ENCODE measurements around the gene RAB4B.
A peak's percentile ranks its signal among the peaks of the same experiment; 100 is the strongest.

RAB4B gene

DNA sequence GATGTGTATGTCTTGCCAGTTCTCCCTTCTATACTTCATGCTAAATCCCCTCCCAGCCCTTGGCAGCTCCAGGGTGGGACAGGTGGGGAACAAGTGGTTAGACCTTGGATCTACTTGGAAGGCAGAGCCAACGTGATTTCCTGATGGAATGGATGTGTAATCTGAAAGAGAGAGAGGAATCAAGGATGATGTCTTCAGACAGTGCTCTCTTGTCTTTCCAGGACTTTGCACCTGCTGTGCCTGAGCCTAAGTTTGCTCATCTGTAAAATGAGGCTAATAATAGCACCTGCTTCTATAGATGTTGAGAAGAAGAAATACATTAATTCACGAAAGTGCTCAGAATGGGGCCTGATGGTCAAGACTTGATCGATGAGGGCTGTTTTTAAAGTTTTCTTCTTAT is 13.9 kb downstream of the RAB4B start:
- ChIA-PET POLR2A (interaction anchor here (1.7 kb wide), 1 partner anchor 14 kb away, joined by 5 read pairs; the partner anchor contains the start of gene RAB4B), CTCF (no interaction called here)
- TF ChIP-seq SP1 (IDR thresholded peaks at IDR 0.05) (no peak), HDGF (IDR thresholded peaks at IDR 0.05; ENCODE audit: borderline replicate concordance) (no peak), FOXA1 (IDR thresholded peaks at IDR 0.05) (no peak), ARNT (IDR thresholded peaks at IDR 0.05) (no peak), L3MBTL2 (conservative IDR thresholded peaks at IDR 0.05) (no peak), ELF4 (IDR thresholded peaks at IDR 0.05) (no peak), FOXK2 (IDR thresholded peaks at IDR 0.05) (no peak), LEF1 (IDR thresholded peaks at IDR 0.05; ENCODE audit: borderline replicate concordance) (no peak), TARDBP (IDR thresholded peaks at IDR 0.05) (no peak), CTBP1 (IDR thresholded peaks at IDR 0.05; ENCODE audit: borderline replicate concordance) (no peak), FOXM1 (IDR thresholded peaks at IDR 0.05; ENCODE audit: borderline replicate concordance) (no peak), SUZ12 (IDR thresholded peaks at IDR 0.05) (no peak), NFRKB (IDR thresholded peaks at IDR 0.05) (no peak), BHLHE40 (IDR thresholded peaks at IDR 0.05; ENCODE audit: borderline replicate concordance) (no peak), ZNF384 (IDR thresholded peaks at IDR 0.05) (no peak)
- TF ChIP-seq, protein P1, sequence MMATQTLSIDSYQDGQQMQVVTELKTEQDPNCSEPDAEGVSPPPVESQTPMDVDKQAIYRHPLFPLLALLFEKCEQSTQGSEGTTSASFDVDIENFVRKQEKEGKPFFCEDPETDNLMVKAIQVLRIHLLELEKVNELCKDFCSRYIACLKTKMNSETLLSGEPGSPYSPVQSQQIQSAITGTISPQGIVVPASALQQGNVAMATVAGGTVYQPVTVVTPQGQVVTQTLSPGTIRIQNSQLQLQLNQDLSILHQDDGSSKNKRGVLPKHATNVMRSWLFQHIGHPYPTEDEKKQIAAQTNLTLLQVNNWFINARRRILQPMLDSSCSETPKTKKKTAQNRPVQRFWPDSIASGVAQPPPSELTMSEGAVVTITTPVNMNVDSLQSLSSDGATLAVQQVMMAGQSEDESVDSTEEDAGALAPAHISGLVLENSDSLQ (IDR thresholded peaks at IDR 0.05), result no peak

DNA sequence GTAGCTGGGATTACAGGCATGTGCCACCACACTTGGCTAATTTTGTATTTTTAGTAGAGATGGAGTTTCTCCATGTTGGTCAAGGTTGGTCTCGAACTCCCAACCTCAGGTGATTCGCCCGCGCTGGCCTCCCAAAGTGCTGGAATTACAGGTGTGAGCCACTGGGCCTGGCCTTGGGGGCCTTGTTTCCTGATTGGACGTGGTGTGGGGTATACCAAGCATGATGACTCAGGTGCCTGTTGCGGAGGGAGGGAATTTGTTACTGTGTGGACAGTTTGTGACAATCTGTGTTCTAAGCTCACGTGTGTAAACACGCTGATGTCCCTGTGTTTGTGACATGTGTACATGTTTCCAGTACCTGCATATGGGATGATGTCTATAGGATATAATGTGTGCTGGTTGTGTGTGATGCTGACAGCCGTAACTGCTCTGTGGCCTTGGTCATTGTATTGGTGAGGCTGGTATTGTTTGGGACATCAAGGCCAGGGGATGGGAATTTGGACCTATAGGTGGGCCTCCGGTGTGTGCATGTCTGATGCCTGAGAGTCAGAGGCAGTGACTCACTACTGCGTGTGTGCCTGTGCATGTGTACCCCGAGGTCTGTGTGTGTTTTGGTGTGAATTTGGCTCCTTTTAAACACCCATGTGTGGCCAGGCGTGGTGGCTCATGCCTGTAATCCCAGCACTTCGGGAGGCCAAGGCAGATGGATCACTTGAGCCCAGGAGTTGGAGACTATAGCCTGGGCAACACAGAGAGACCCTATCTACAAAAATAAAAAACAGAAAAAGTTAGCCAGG is 19.3 kb downstream of the RAB4B start:
- ChIA-PET POLR2A (interaction anchor here (1.0 to 5.2 kb wide), 6 partner anchors 10 to 152 kb away, joined by 3 to 32 read pairs (median 4); partner anchors contain the start of genes ACTMAP, RAB4B and SNRPA), CTCF (interaction anchor here (0.6 to 1.8 kb wide), 3 partner anchors 20 to 189 kb away, joined by 3 to 17 read pairs (median 3); partner anchors contain the start of gene RAB4B)
- no peak for TF ChIP-seq HDGF (IDR thresholded peaks at IDR 0.05; ENCODE audit: borderline replicate concordance)
- TF ChIP-seq TARDBP (IDR thresholded peaks at IDR 0.05), result no peak
- TF ChIP-seq SUZ12 (IDR thresholded peaks at IDR 0.05), result no peak
- TF ChIP-seq, protein P1 (IDR thresholded peaks at IDR 0.05), result no peak
- TF ChIP-seq SP1 (IDR thresholded peaks at IDR 0.05), result no peak
- TF ChIP-seq NFRKB (IDR thresholded peaks at IDR 0.05), result no peak
- TF ChIP-seq BHLHE40 (IDR thresholded peaks at IDR 0.05; ENCODE audit: borderline replicate concordance), result no peak
- no peak for TF ChIP-seq FOXM1 (IDR thresholded peaks at IDR 0.05; ENCODE audit: borderline replicate concordance)
- TF ChIP-seq ELF4 (IDR thresholded peaks at IDR 0.05), result no peak
- TF ChIP-seq CTBP1 (IDR thresholded peaks at IDR 0.05; ENCODE audit: borderline replicate concordance), result no peak
- no peak for TF ChIP-seq FOXK2 (IDR thresholded peaks at IDR 0.05)
- no peak for TF ChIP-seq ZNF384 (IDR thresholded peaks at IDR 0.05)
- no peak for TF ChIP-seq L3MBTL2 (conservative IDR thresholded peaks at IDR 0.05)

More for the DNA sequence above, 13.9 kb downstream of the RAB4B start:
- DNase-seq (ENCODE audit: extremely low spot score), result no peak

DNA sequence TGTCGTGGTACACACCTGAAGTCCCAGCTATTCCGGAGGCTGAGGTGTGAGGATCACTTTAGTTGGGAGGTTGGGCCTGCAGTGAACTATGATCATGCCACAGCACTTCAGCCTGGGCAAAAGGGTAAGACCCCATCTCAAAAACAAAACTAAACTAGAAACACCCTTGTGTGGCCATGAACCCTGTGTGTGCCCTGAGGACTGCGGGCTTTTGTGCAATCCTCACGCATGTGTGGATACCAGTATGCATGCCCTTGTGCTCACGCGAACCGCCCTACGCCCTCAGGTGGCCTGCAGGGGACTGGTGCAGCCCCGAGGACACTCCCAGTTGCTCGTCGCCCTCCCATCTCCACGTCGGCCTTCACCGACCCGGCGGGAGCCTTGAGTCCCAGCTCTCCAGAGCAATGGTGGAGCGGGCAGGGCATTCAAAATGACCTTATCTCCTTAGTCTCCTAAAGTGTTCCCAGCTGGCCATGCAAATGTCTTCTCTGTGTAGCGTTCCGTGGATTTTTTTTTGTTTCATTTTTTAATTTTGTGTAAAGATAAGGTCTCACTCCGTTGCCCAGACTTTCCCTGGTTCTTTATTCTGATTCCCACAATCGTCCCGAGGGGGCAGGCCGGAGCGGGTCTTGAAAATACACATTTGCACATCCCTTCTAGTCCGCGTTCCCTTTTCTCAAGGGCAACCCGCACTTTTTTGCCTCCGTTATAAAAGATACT is 20.1 kb downstream of the RAB4B start:
- TF ChIP-seq HDGF (IDR thresholded peaks at IDR 0.05; ENCODE audit: borderline replicate concordance) (0 out of 2 replicates have a peak, but pooled peaks have one; percentile 82), FOXA1 (IDR thresholded peaks at IDR 0.05) (no peak), ZNF384 (IDR thresholded peaks at IDR 0.05) (no peak), BHLHE40 (IDR thresholded peaks at IDR 0.05; ENCODE audit: borderline replicate concordance) (no peak), L3MBTL2 (conservative IDR thresholded peaks at IDR 0.05) (peak; percentile 70), SP1 (IDR thresholded peaks at IDR 0.05) (no peak)
- TF ChIP-seq, protein P1 (IDR thresholded peaks at IDR 0.05), result no peak
- peak; percentile 70 for DNase-seq (ENCODE audit: extremely low spot score)
- POLR2A ChIA-PET, result interaction anchor here (0.8 to 5.2 kb wide), 7 partner anchors 9 to 152 kb away, joined by 3 to 32 read pairs (median 5); partner anchors contain the start of genes ACTMAP, RAB4B and SNRPA
- CTCF ChIA-PET, result interaction anchor here (0.6 to 1.8 kb wide), 5 partner anchors 8 to 190 kb away, joined by 3 to 17 read pairs (median 3); partner anchors contain the start of gene RAB4B

More for the DNA sequence above, 19.3 kb downstream of the RAB4B start:
- DNase-seq (ENCODE audit: extremely low spot score), result no peak

DNA sequence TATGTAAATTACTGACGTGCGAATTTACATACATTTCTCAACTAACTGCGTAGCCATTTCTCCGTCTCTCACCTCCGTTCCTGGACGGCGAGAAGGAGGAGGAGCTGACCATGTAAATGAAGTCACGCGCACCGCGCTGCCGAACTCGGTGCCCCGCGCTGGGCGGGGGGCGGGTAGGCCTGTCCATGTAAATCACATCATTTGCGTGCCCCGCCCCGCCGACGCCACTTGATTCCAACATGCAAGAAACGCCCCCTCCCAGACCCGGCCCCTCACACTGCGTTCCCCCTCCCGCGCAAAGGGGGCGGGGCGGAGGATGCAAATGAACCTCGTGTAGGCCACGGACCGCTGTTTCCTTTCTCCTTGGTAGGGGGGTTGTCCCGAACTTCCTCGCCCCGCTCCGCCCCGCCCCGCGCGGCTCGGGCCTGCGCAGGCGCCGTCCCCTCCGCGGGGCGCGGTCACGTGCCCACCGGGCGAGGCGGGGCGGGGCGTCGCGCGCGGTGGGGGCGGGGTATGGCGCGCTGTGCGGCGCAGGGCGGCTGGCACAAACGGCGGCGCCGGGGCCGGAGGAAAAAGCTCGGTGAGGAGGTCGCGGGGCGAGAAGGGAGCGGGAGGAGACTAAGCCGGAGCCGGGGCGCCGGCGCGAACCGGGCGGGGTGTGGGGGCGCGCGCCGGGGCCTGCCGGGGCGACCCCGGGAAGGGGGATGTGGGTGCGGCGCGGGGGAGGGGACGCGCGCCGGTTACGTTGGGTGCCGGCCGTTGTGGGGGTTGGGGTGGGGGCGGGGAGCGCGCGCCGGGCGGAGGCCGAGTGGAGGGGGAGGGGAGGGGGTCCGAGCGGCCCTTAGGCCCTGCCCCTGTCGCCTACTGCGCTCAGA is 20.9 kb downstream of the RAB4B start, which contains the start of gene EGLN2:
Gene EGLN2 (plus strand): TSS at position 509 of the 875 bp plus-strand sequence. CDS start 1,382 bp downstream, outside the sequence.
- ChIA-PET CTCF (interaction anchor here (0.6 to 1.8 kb wide), 5 partner anchors 8 to 191 kb away, joined by 3 to 17 read pairs (median 3); partner anchors contain the start of gene RAB4B), POLR2A (interaction anchor here (0.6 to 5.2 kb wide), 8 partner anchors 8 to 153 kb away, joined by 3 to 32 read pairs (median 4); partner anchors contain the start of genes ACTMAP, NUMBL, RAB4B and SNRPA)
- TF ChIP-seq, protein P1 (IDR thresholded peaks at IDR 0.05), result peak; percentile 95
- TF ChIP-seq FOXM1 (IDR thresholded peaks at IDR 0.05; ENCODE audit: borderline replicate concordance) (no peak), SUZ12 (IDR thresholded peaks at IDR 0.05) (no peak), HDGF (IDR thresholded peaks at IDR 0.05; ENCODE audit: borderline replicate concordance) (peak; percentile 74; the same call in 1 of the 2 replicates), TARDBP (IDR thresholded peaks at IDR 0.05) (no peak), BHLHE40 (IDR thresholded peaks at IDR 0.05; ENCODE audit: borderline replicate concordance) (no peak), LEF1 (IDR thresholded peaks at IDR 0.05; ENCODE audit: borderline replicate concordance) (no peak), FOXA1 (IDR thresholded peaks at IDR 0.05) (no peak), NFRKB (IDR thresholded peaks at IDR 0.05) (no peak), L3MBTL2 (conservative IDR thresholded peaks at IDR 0.05) (no peak)
- DNase-seq (ENCODE audit: extremely low spot score), result peak; percentile 98

Data from HEK293T (cell line).